ENCODE results near the gene KCNH3. TPM values are rescaled to one million over a fixed set of nuclear protein-coding genes. Genes with fewer than 3 reads are reported as not detected.
"Not testable (repeated sequence)": the region's sequence is repeated elsewhere in the genome, so short reads cannot be mapped to it uniquely, and the experiment has no call there.

KCNH3 gene
- total and polyA plus RNA-seq, 7 donors, result 0.04 to 0.32 (median 0.05) TPM; not detected in 3

DNA sequence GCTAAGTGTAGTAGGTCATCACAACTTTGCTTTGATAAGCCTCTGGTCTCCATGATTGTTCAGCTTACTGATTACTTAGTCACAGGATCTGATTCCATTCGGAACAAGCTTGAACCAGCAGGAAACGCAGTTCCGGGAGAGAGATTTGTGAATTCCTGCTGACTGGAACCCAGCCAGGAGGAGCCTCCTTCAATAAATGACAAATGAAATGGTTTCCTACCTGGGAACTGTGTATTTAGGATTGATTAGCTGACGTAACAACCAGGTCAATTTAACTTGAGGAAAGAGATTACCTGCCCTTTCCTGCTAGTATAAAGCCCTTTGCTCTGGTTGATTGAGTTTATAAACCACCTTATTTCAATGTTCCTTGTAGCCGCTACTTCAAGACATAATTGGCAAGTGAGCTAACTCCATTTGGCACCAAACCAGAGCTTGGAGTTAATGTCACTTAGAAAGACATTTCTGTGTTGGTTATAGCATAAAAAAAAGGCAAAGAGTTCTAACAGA is 35.1 kb upstream of the KCNH3 start:
- DNase-seq (no peak), ATAC-seq (no peak)
- no peak overlapping the region for H3K27ac ChIP-seq
- H3K36me3 ChIP-seq (ENCODE audit: insufficient read depth in 1 of 2, low read depth in 1 of 2), result peaks cover 0 to 32% of the 10 kb centered on the region in 2 donors
- no peaks in the 10 kb centered on the region for H3K9me3 ChIP-seq
- no peak overlapping the region for H3K4me3 ChIP-seq
- H3K4me1 ChIP-seq, result peaks cover 3% of the 10 kb centered on the region
- H3K27me3 ChIP-seq (ENCODE audit: insufficient read depth in 3 of 3, low read length in 2 of 3), result no peaks in the 10 kb centered on the region
- TF ChIP-seq, protein P1, sequence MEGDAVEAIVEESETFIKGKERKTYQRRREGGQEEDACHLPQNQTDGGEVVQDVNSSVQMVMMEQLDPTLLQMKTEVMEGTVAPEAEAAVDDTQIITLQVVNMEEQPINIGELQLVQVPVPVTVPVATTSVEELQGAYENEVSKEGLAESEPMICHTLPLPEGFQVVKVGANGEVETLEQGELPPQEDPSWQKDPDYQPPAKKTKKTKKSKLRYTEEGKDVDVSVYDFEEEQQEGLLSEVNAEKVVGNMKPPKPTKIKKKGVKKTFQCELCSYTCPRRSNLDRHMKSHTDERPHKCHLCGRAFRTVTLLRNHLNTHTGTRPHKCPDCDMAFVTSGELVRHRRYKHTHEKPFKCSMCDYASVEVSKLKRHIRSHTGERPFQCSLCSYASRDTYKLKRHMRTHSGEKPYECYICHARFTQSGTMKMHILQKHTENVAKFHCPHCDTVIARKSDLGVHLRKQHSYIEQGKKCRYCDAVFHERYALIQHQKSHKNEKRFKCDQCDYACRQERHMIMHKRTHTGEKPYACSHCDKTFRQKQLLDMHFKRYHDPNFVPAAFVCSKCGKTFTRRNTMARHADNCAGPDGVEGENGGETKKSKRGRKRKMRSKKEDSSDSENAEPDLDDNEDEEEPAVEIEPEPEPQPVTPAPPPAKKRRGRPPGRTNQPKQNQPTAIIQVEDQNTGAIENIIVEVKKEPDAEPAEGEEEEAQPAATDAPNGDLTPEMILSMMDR (IDR thresholded peaks at IDR 0.05), result no peak
- intact Hi-C loops (cut with DNase I), result no loop called here
- WGBS, 3 donors, result 61 to 68% (median 65%) methylated on average over 5 of the region's 5 CpGs

DNA sequence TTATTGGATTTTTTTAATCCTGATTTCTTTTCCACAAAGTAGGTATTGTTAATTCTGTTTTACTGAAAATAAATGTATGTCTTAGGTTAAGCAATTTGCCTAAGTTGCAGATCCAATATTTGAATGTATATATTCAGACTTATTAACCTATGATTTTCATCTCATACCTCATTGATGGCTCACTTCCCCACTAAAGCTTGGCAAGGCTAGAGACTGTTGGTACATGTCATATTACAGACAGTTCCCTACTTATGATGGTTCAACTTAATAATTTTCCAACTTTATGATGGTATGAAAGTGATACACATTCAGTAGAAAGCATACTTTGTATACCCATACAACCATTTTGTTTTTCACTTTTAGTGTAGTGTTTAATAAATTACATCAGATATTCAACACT is 33.2 kb upstream of the KCNH3 start:
- TF ChIP-seq, protein P1 (IDR thresholded peaks at IDR 0.05), result no peak
- Histone ChIP-seq H3K9me3 (no peaks in the 10 kb centered on the region), H3K27me3 (ENCODE audit: insufficient read depth in 3 of 3, low read length in 2 of 3) (no peaks in the 10 kb centered on the region)

DNA sequence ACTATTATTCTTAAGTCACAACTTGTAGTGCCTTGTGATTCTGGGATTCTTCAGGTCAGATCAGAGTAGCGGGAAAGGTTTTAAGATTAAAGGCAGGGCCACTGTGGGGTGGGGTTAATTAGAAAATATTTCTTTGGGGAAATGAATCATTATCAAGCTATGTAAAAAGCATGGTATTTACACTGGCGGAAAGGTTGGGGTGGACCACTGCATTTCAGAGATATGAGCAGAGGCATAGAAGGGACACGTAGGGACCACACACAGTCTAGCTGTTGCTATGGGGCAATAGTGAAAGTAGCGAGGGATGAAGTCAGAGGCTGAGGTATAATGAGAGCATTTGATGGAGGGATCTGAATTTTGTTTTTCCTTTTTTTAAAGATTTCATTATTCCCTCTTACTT is 31.7 kb upstream of the KCNH3 start:
- Histone ChIP-seq H3K36me3 (ENCODE audit: insufficient read depth in 1 of 2, low read depth in 1 of 2) (peaks cover 0 to 4% of the 10 kb centered on the region in 2 donors), H3K27me3 (ENCODE audit: insufficient read depth in 3 of 3, low read length in 2 of 3) (no peaks in the 10 kb centered on the region), H3K9me3 (no peaks in the 10 kb centered on the region), H3K27ac (no peak overlapping the region), H3K4me1 (peaks cover 3% of the 10 kb centered on the region), H3K4me3 (no peak overlapping the region)
- 92 to 96% (median 94%) methylated on average over 4 of the region's 4 CpGs for WGBS, 3 donors
- no peak for DNase-seq
- intact Hi-C loops (cut with DNase I), result no loop called here
- TF ChIP-seq, protein P1 (IDR thresholded peaks at IDR 0.05), result no peak
- ATAC-seq, result no peak

More for the DNA sequence above, 33.2 kb upstream of the KCNH3 start:
- Histone ChIP-seq H3K36me3 (ENCODE audit: insufficient read depth in 1 of 2, low read depth in 1 of 2) (peaks cover 0 to 12% of the 10 kb centered on the region in 2 donors), H3K4me1 (peaks cover 3% of the 10 kb centered on the region), H3K27ac (no peak overlapping the region), H3K4me3 (no peak overlapping the region)
- DNase-seq, result no peak
- intact Hi-C loops (cut with DNase I), result no loop called here
- ATAC-seq, result no peak

DNA sequence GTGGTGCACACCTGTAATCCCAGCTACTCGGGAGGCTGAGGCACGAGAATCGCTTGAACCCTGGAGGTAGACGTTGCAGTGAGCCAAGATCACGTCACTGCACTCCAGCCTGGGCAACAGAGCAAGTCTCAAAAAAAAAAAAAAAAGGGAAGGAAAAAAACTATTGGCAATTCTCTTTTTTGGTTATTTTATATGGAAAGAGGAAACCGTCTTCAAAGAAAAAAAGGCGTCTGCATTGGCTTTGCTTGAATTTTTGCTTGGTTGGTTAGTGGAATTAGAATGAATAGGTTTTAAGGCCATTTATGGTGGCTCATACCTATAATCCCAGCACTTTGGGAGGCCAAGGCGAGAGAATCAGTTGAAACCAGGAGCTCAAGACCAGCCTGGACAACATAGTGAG is 29.1 kb upstream of the KCNH3 start:
- not testable (repeated sequence) for H3K4me3 ChIP-seq; H3K9me3 ChIP-seq; DNase-seq; H3K27ac ChIP-seq; H3K36me3 ChIP-seq (ENCODE audit: insufficient read depth in 1 of 2, low read depth in 1 of 2); H3K27me3 ChIP-seq (ENCODE audit: insufficient read depth in 3 of 3, low read length in 2 of 3); H3K4me1 ChIP-seq; ATAC-seq
- intact Hi-C loops (cut with DNase I), result loop anchor here in 1 of 2 donors (5.0 kb wide), 1 partner anchor 222 kb away; no protein-coding TSS in a partner anchor
- 94 to 96% (median 95%) methylated on average over 8 of the region's 8 CpGs for WGBS, 3 donors

DNA sequence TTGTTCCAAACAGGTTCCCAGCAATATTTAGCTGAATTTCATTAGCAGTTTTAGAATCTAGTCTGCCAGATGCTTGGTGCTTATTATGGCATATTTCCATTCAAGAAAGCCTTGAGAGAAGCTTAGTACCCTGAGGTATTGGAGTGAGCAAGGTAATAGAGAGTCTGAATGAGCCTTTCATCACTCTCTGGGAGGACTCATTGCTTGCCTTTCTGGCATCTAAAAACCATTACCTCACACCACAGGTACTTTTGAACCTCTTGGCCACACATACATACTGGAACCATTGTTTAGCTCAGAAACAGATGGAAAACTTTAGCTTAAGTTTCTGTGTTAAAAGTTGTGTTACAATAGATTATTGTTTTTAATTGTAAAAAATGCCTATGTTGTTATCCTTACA is 27.4 kb upstream of the KCNH3 start:
- H3K9me3 ChIP-seq, result no peaks in the 10 kb centered on the region
- intact Hi-C loops (cut with DNase I), result loop anchor here in 1 of 2 donors (5.0 kb wide), 1 partner anchor 224 kb away; no protein-coding TSS in a partner anchor
- peaks cover 0 to 18% of the 10 kb centered on the region in 2 donors for H3K36me3 ChIP-seq (ENCODE audit: insufficient read depth in 1 of 2, low read depth in 1 of 2)
- no peaks in the 10 kb centered on the region for H3K27me3 ChIP-seq (ENCODE audit: insufficient read depth in 3 of 3, low read length in 2 of 3)
- no peaks in the 10 kb centered on the region for H3K4me1 ChIP-seq
- H3K4me3 ChIP-seq, result no peak overlapping the region
- TF ChIP-seq, protein P1 (IDR thresholded peaks at IDR 0.05), result no peak
- no peak for ATAC-seq
- no peak for DNase-seq
- no peak overlapping the region for H3K27ac ChIP-seq
